Loucy (cell line): ENCODE data around the gene BACE2.

Experiments
- EZH2phosphoT487 ChIP-seq: fragments of 200-600 bp; IDR thresholded peaks from 2 replicates; pipeline ENCODE4 v1.6.1; 2018; ENCODE audit warnings: antibody characterized with exemption, mild to moderate bottlenecking, moderate library complexity, borderline replicate concordance
- TF ChIP-seq, protein P1 (sequence below): fragments of 200-600 bp; sonication (generic); conservative IDR thresholded peaks from 2 replicates; pipeline ENCODE4 v1.5.1; 2014; ENCODE audit warnings: mild to moderate bottlenecking, antibody characterized with exemption, low read length

DNA sequence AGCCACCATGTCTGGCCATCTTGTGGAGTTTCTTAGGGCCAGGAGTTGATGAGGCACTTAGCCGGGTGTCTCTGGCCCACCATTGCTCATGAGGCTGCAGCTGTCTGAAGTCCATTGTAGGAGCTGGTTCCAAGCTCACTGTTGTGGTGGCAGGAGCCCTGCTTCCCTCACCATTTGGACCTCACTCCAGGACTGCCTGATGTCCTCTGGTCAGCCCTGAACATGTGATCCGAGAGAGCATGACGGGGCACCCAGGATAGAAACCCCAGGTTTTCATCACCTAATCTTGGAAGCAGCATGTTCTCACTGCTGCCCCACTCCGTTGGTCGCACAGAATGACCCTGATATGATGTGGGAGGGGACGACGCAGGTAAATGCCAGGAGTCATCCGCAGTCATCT lies 92.5 kb downstream of the BACE2 start:
- TF ChIP-seq, protein P1, sequence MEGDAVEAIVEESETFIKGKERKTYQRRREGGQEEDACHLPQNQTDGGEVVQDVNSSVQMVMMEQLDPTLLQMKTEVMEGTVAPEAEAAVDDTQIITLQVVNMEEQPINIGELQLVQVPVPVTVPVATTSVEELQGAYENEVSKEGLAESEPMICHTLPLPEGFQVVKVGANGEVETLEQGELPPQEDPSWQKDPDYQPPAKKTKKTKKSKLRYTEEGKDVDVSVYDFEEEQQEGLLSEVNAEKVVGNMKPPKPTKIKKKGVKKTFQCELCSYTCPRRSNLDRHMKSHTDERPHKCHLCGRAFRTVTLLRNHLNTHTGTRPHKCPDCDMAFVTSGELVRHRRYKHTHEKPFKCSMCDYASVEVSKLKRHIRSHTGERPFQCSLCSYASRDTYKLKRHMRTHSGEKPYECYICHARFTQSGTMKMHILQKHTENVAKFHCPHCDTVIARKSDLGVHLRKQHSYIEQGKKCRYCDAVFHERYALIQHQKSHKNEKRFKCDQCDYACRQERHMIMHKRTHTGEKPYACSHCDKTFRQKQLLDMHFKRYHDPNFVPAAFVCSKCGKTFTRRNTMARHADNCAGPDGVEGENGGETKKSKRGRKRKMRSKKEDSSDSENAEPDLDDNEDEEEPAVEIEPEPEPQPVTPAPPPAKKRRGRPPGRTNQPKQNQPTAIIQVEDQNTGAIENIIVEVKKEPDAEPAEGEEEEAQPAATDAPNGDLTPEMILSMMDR, result no peak
- no peak for TF ChIP-seq EZH2phosphoT487
